ENCODE results near the gene SLC22A7. TPM values are rescaled to one million over a fixed set of nuclear protein-coding genes. Genes with fewer than 3 reads are reported as not detected.

The SLC22A7 gene
- total and polyA plus RNA-seq, 2 of the 8 experiments (the other 6 are each of a cell fraction or from before 2014, with no cell fraction given): not detected

DNA sequence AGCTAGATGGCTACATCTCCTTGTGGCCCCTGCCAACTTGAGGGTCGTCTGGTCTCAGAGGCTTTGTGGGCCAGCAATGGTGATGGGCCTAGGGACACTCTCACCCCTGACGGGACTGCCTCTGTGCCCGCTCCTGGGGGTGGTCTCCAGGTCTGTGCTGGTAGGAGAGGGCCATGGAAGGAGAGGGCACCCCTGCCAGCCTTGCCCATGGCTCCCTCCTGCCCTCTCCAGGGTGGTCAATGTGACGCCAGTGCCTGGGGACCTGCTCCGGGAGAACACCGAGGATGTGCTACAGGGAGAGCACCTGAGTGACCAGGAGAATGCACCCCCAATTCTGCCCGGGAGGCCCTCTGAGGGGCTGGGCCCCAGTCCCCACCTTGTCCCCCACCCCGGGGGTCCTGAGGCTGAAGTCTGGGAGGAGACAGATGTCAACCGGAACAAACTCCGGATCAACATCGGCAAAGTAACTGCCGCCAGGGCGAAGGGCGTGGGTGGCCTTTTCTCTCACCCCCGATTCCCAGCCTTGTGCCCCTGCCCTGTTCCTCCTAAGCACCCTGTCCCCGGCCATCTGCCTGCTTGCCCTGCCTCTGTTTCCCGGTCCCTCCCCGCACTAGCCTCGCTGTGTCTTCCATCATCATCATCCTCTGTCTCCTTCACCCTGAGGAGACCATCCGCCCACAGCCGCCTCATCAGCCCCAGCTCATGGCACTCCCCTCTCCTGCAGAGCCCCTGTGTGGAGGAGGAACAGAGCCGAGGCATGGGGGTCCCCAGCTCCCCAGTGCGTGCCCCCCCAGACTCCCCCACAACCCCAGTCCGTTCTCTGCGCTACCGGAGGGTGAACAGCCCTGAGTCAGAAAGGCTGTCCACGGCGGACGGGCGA is 39.0 kb upstream of the SLC22A7 start:
- DNase-seq (ENCODE audit: low read depth in 1 of 2, low spot score in 2 of 2): no peak
- no peak for FAIRE-seq
- CTCF ChIA-PET (ENCODE audit: partially characterized antibody): interaction anchor here (0.6 to 1.9 kb wide), 6 partner anchors 9 to 75 kb away, joined by 3 to 5 read pairs (median 4); partner anchors contain the start of gene DNPH1

More for the DNA sequence above, 39.0 kb upstream of the SLC22A7 start:
- H4K5ac ChIP-seq (ENCODE audit: insufficient read length, low read depth, low read length): no peak overlapping the region
- no peaks in the 10 kb centered on the region; a peak in 1 of 7 replicates for H3K4me1 ChIP-seq (replicated peaks in 1 of 4; ENCODE audit: control insufficient read depth in 3 of 4, insufficient read depth in 4 of 4, low read length in 3 of 4)
- H2BK5ac ChIP-seq (ENCODE audit: low read depth, low read length): no peak overlapping the region
- H3K14ac ChIP-seq (ENCODE audit: insufficient read length): no peak overlapping the region
- H2BK12ac ChIP-seq (ENCODE audit: low read depth, low read length): no peak overlapping the region
- no peak overlapping the region for H2AK5ac ChIP-seq (ENCODE audit: low read depth, low read length)
- H3K4ac ChIP-seq (replicated peaks; ENCODE audit: insufficient read length, low read depth, low read length): no peak overlapping the region
- no peak overlapping the region for H2BK15ac ChIP-seq (ENCODE audit: low read length)
- no peak overlapping the region for H2AFZ ChIP-seq (ENCODE audit: low read length)
- H3K36me3 ChIP-seq (ENCODE audit: control insufficient read depth in 2 of 4, insufficient read depth in 4 of 4, low read length in 3 of 4): no peaks in the 10 kb centered on the region
- no peak overlapping the region for H2BK20ac ChIP-seq (ENCODE audit: low read length)
- no peak overlapping the region for H3K4me3 ChIP-seq (ENCODE audit: extremely low read depth in 1 of 4, insufficient read depth in 2 of 4, low read depth in 3 of 4, low read length in 4 of 4)
- H3K79me2 ChIP-seq (ENCODE audit: control insufficient read depth in 1 of 2, insufficient read depth in 2 of 2, low read length in 2 of 2): no peaks in the 10 kb centered on the region
- no peak overlapping the region; the same call in 1 of the 2 replicates for H4K8ac ChIP-seq (ENCODE audit: extremely low read depth, insufficient read depth, low read length)
- POLR2A ChIA-PET (ENCODE audit: partially characterized antibody): interaction anchor here (1.0 to 1.4 kb wide), 3 partner anchors 11 to 79 kb away, joined by 3 to 6 read pairs (median 5); no protein-coding TSS in a partner anchor
- H3K79me1 ChIP-seq (ENCODE audit: low read depth, low read length): no peaks in the 10 kb centered on the region
- H3K23ac ChIP-seq (ENCODE audit: insufficient read length): no peak overlapping the region
- H3K18ac ChIP-seq (ENCODE audit: extremely low read depth, low read length): no peak overlapping the region; the same call in 1 of the 2 replicates
- no peak overlapping the region for H4K91ac ChIP-seq (replicated peaks; ENCODE audit: insufficient read length, low read length)
- H3K4me2 ChIP-seq (ENCODE audit: insufficient read depth in 1 of 2, low read depth in 2 of 2, low read length in 2 of 2): no peak overlapping the region
- H4K20me1 ChIP-seq (replicated peaks in 1 of 2; ENCODE audit: control insufficient read depth in 1 of 2, insufficient read depth in 2 of 2, low read length in 2 of 2): peaks cover 0 to 2% of the 10 kb centered on the region in 2 experiments
- 93% methylated on average over 23 of the region's 30 CpGs; no CpG with 5 or more reads in 1 of the 2 experiments for WGBS, 2 experiments (ENCODE audit: extremely low coverage in 1 of 2, insufficient coverage in 1 of 2, insufficient read length in 1 of 2, insufficient replicate concordance in 2 of 2, low coverage in 1 of 2, low lambda C conversion rate in 2 of 2, missing lambda C conversion rate in 1 of 2)
- H3K9me3 ChIP-seq (ENCODE audit: insufficient read depth in 2 of 2, low read depth in 1 of 2, low read length in 1 of 2): no peaks in the 10 kb centered on the region
- H3K56ac ChIP-seq (replicated peaks; ENCODE audit: insufficient read length, low read depth, low read length): no peak overlapping the region
- H3K9ac ChIP-seq (replicated peaks in 1 of 4; ENCODE audit: extremely low read depth in 1 of 4, low read depth in 3 of 4, low read length in 3 of 4): no peak overlapping the region
- H3K27me3 ChIP-seq (replicated peaks in 1 of 4; ENCODE audit: control insufficient read depth in 3 of 4, extremely low read depth in 1 of 4, insufficient read depth in 3 of 4, low read length in 3 of 4): no peaks in the 10 kb centered on the region
- H3K23me2 ChIP-seq (ENCODE audit: low read depth, low read length): no peaks in the 10 kb centered on the region
- no peak for TF ChIP-seq FOSL1 (IDR thresholded peaks at IDR 0.05; ENCODE audit: insufficient read depth, low read depth, low read length)
- TF ChIP-seq, protein P1, sequence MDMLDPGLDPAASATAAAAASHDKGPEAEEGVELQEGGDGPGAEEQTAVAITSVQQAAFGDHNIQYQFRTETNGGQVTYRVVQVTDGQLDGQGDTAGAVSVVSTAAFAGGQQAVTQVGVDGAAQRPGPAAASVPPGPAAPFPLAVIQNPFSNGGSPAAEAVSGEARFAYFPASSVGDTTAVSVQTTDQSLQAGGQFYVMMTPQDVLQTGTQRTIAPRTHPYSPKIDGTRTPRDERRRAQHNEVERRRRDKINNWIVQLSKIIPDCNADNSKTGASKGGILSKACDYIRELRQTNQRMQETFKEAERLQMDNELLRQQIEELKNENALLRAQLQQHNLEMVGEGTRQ (IDR thresholded peaks at IDR 0.05; ENCODE audit: low read length): no peak
- no peak for TF ChIP-seq CBX8 (IDR thresholded peaks at IDR 0.05; ENCODE audit: borderline replicate concordance, low read depth, low read length)
- no peak overlapping the region for H3K27ac ChIP-seq (ENCODE audit: low read depth, low read length)
- H2BK120ac ChIP-seq (replicated peaks; ENCODE audit: low read depth, low read length): no peak overlapping the region
